K562 (cell line): ENCODE measurements around the gene GRIN2D. TPM values are rescaled to one million over a fixed set of nuclear protein-coding genes. Genes with fewer than 3 reads are reported as not detected.

Source experiments
- ARNT ChIP-seq, 2 experiments: fragments of 450-650 bp; IDR thresholded peaks; 2 replicates each; pipeline ENCODE4 v1.6.1; 2016; ENCODE audit warnings: mild to moderate bottlenecking in 1 of 2
- BRCA1 ChIP-seq, 2 experiments: fragments of 450-650 bp in 1 of 2; sonication (generic) in 1 of 2; formaldehyde crosslinking in 1 of 2; IDR thresholded peaks; 2 replicates each; pipeline versions ENCODE4 v1.5.0 to v1.6.1; 2017 to 2020; ENCODE audit warnings: mild to moderate bottlenecking in 1 of 2, missing genetic modification reagents in 1 of 2
- CAMTA2 ChIP-seq: fragments of 250-450 bp; sonication (Bioruptor Pico); conservative IDR thresholded peaks from 2 replicates; pipeline ENCODE4 v1.5.1; 2022
- KLF10 ChIP-seq: fragments of 250-450 bp; sonication (Bioruptor Pico); IDR thresholded peaks from 2 replicates; pipeline ENCODE4 v1.6.1; 2021; ENCODE audit warnings: matching md5 sums
- L3MBTL2 ChIP-seq: fragments of 450-650 bp; IDR thresholded peaks from 2 replicates; pipeline ENCODE4 v1.6.1; 2016; ENCODE audit warnings: mild to moderate bottlenecking, moderate library complexity
- MYNN ChIP-seq, 2 experiments: sonication (generic); formaldehyde crosslinking in 1 of 2; IDR thresholded peaks; 2 replicates each; pipeline versions ENCODE4 v1.5.0 to v1.6.1; 2016 to 2020; ENCODE audit warnings: antibody characterized with exemption in 1 of 2, missing genetic modification reagents in 1 of 2
- SRSF3 ChIP-seq: fragments of 200-400 bp; formaldehyde crosslinking; IDR thresholded peaks from 2 replicates; pipeline ENCODE4 v1.6.1; 2016; ENCODE audit warnings: mild to moderate bottlenecking, low read length, moderate library complexity; ENCODE audit not compliant: insufficient read depth
- TARDBP ChIP-seq: fragments of 450-650 bp; IDR thresholded peaks from 2 replicates; pipeline ENCODE4 v1.6.1; 2016
- WHSC1 ChIP-seq: IDR thresholded peaks from one replicate; pipeline ENCODE4 v1.6.1; 2012; ENCODE audit warnings: low read length, control low read depth, inconsistent platforms
- ZNF408 ChIP-seq: fragments of 250-450 bp; sonication (Bioruptor Pico); IDR thresholded peaks from 2 replicates; pipeline ENCODE4 v1.4.0; 2020; ENCODE audit warnings: low read depth, mild to moderate bottlenecking, moderate library complexity
- polyA plus RNA-seq, 8 experiments: library from polyadenylated mRNA; depleted of rRNA in 4 of 8; stranded (reverse) in 5 of 8; unstranded in 3 of 8; fragments of >200 nt; fragmentation: Nextera tagmentation in 2 of 8; fragmentation: Illumina TruSeq in 1 of 8; extraction: Ambion mirVana in 2 of 8; extraction: Trizol in 1 of 8; gene quantifications; 2 replicates each; pipeline versions ENCODE4 v1.2.1 to v1.2.3, GENCODE V29; 2011 to 2014; ENCODE audit warnings: inconsistent platforms in 1 of 8, missing spikeins in 1 of 8
- total RNA-seq, 7 experiments: library from RNA; depleted of rRNA in 6 of 7; stranded (reverse); fragments of >200 nt in 6 of 7; fragmentation: Illumina TruSeq in 2 of 7; extraction: Trizol in 2 of 7; gene quantifications; 2 replicates each; pipeline versions ENCODE4 v1.2.1 to v1.2.3, GENCODE V29; 2011 to 2021; ENCODE audit warnings: low replicate concordance in 1 of 7
- TF ChIP-seq, protein P1 (sequence below), 2 experiments: IDR thresholded peaks in 1 of 2; conservative IDR thresholded peaks in 1 of 2; 2 replicates each; pipeline ENCODE4 v1.6.1; 2016; ENCODE audit warnings: low read depth in 2 of 2, mild to moderate bottlenecking in 1 of 2, missing compliant biosample characterization in 1 of 2, missing genetic modification characterization in 1 of 2, moderate library complexity in 1 of 2
- TF ChIP-seq, protein P2 (sequence below): sonication (generic); formaldehyde crosslinking; IDR thresholded peaks from 2 replicates; pipeline ENCODE4 v1.8.0; 2022; ENCODE audit warnings: missing genetic modification reagents, mild to moderate bottlenecking, moderate library complexity, borderline replicate concordance
- TF ChIP-seq, protein P3 (sequence below): fragments of 200-800 bp; sonication (Bioruptor generic); IDR thresholded peaks from 2 replicates; pipeline ENCODE4 v1.6.1; 2017; ENCODE audit warnings: missing genetic modification characterization, missing compliant biosample characterization

The GRIN2D gene
- total and polyA plus RNA-seq, 9 of the 15 experiments (the other 6 are each of a cell fraction or from before 2014, with no cell fraction given), result 0.32 to 31.5 (median 1.8) TPM

DNA sequence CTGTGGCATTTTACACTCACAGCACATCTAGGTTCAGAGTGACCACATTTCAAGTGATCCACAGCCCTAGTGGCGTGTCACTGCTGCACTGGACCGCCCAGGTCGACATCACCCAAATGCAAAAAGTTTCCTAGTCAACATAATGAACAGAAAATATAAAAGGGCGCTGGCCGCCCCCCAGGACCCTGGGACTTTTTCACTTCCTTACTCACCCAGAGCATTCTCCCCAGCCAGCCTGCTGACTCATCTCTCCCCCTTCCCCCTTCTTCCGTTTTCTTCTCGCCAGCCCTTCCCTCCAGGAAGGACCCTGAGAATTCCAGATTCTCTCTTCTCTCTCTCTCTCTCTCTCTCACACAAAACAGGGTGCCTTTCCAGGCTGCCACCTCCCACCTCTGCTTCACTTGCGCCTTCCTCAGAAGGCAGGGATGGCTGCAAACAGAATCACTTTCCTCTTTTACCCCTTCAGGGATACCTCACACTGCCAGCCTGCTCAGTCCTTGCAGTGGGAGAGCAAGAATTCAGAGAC, 31.3 kb downstream of the GRIN2D start (continued):
- no peak for TF ChIP-seq WHSC1
- no peak for TF ChIP-seq L3MBTL2
- TF ChIP-seq, protein P1, sequence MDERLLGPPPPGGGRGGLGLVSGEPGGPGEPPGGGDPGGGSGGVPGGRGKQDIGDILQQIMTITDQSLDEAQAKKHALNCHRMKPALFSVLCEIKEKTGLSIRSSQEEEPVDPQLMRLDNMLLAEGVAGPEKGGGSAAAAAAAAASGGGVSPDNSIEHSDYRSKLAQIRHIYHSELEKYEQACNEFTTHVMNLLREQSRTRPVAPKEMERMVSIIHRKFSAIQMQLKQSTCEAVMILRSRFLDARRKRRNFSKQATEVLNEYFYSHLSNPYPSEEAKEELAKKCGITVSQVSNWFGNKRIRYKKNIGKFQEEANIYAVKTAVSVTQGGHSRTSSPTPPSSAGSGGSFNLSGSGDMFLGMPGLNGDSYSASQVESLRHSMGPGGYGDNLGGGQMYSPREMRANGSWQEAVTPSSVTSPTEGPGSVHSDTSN (CRISPR knock-in tag; IDR thresholded peaks at IDR 0.05; ENCODE audit: low read depth), result no peak
- TF ChIP-seq, protein P1 (tag; conservative IDR thresholded peaks at IDR 0.05; ENCODE audit: low read depth), result no peak
- TF ChIP-seq, protein P2, sequence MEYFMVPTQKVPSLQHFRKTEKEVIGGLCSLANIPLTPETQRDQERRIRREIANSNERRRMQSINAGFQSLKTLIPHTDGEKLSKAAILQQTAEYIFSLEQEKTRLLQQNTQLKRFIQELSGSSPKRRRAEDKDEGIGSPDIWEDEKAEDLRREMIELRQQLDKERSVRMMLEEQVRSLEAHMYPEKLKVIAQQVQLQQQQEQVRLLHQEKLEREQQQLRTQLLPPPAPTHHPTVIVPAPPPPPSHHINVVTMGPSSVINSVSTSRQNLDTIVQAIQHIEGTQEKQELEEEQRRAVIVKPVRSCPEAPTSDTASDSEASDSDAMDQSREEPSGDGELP (CRISPR knock-in tag), result no peak
- TF ChIP-seq BRCA1 (IDR thresholded peaks at IDR 0.05), result no peak
- TF ChIP-seq BRCA1 (CRISPR knock-in tag; IDR thresholded peaks at IDR 0.05), result no peak
- TF ChIP-seq ARNT (IDR thresholded peaks at IDR 0.05), result no peak
- no peak for TF ChIP-seq KLF10 (CRISPR knock-in tag)
- no peak for TF ChIP-seq ZNF408 (CRISPR knock-in tag)
- no peak for TF ChIP-seq SRSF3
- TF ChIP-seq, protein P3, sequence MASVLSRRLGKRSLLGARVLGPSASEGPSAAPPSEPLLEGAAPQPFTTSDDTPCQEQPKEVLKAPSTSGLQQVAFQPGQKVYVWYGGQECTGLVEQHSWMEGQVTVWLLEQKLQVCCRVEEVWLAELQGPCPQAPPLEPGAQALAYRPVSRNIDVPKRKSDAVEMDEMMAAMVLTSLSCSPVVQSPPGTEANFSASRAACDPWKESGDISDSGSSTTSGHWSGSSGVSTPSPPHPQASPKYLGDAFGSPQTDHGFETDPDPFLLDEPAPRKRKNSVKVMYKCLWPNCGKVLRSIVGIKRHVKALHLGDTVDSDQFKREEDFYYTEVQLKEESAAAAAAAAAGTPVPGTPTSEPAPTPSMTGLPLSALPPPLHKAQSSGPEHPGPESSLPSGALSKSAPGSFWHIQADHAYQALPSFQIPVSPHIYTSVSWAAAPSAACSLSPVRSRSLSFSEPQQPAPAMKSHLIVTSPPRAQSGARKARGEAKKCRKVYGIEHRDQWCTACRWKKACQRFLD (CRISPR knock-in tag), result 0 out of 2 replicates have a peak, but pooled peaks have one; percentile 19
- TF ChIP-seq TARDBP, result no peak
- no peak for TF ChIP-seq CAMTA2 (CRISPR knock-in tag)
- no peak for TF ChIP-seq MYNN (IDR thresholded peaks at IDR 0.05)
- no peak for TF ChIP-seq MYNN (CRISPR knock-in tag; IDR thresholded peaks at IDR 0.05)
